A549 (cell line): ENCODE results near the gene CAB39. TPM values are rescaled to one million over a fixed set of nuclear protein-coding genes. Genes with fewer than 3 reads are reported as not detected.

Source experiments
- ATAC-seq, 2 experiments: fragments of 200-7000 bp in 1 of 2; fragments of >200 bp in 1 of 2; cut with Nextera tagmentation in 1 of 2; cut with Tn5 transposase in 1 of 2; 3 replicates each; pipeline versions ENCODE4 v1.8.0 to v1.9.1; 2018 to 2020; ENCODE audit warnings: mild to moderate bottlenecking in 1 of 2, moderate library complexity in 1 of 2
- CTCF ChIA-PET: fragments of 300-600 bp; sonication (Branson Sonifier 250); formaldehyde crosslinking; extraction: SDS; loops from one replicate; lab custom pipeline; 2021; ENCODE audit warnings: antibody characterized with exemption, inconsistent platforms; lab: Yijun Ruan, JAX
- POLR2A ChIA-PET: fragments of 350-600 bp; formaldehyde crosslinking; extraction: SDS; loops from one replicate; lab custom pipeline; 2021; ENCODE audit warnings: antibody characterized with exemption, inconsistent platforms; lab: Yijun Ruan, JAX
- DNase-seq, 2 experiments: peaks; one replicate each; pipeline versions ENCODE4 v3.0.0 to v3.0.0-alpha.2; 2011 to 2016; ENCODE audit warnings: low read depth in 1 of 2, low spot score in 1 of 2
- FAIRE-seq: peaks from 2 replicates; lab custom pipeline; 2011; peaks lifted over from hg19 to GRCh38; lab: Jason Lieb, UNC
- H3K27ac ChIP-seq, 2 experiments: fragments of >200 bp; sonication (Bioruptor Twin); formaldehyde crosslinking; 3 replicates each; pipeline ENCODE4 v1.5.1; 2016 to 2017
- H3K4me1 ChIP-seq: fragments of >200 bp; sonication (Bioruptor Twin); formaldehyde crosslinking; 3 replicates; pipeline ENCODE4 v1.6.1; 2016
- H3K4me2 ChIP-seq: fragments of >200 bp; sonication (Bioruptor Twin); formaldehyde crosslinking; 3 replicates; pipeline ENCODE4 v1.6.1; 2016
- H3K4me3 ChIP-seq: fragments of >200 bp; sonication (Bioruptor Twin); formaldehyde crosslinking; 3 replicates; pipeline ENCODE4 v1.5.1; 2016
- H3K9me3 ChIP-seq: fragments of >200 bp; sonication (Bioruptor Twin); formaldehyde crosslinking; 3 replicates; pipeline ENCODE4 v1.6.1; 2016
- ATOH8 ChIP-seq: fragments of 250-450 bp; sonication (Bioruptor Pico); IDR thresholded peaks from 2 replicates; pipeline ENCODE4 v1.5.0; 2020; ENCODE audit warnings: low read depth, mild to moderate bottlenecking, moderate library complexity
- BHLHE40 ChIP-seq: IDR thresholded peaks from 2 replicates; pipeline ENCODE4 v1.6.1; 2012; ENCODE audit warnings: low read depth, low read length, inconsistent platforms
- CEBPB ChIP-seq, 2 experiments: fragments of >200 bp in 1 of 2; sonication (Bioruptor Twin) in 1 of 2; formaldehyde crosslinking in 1 of 2; IDR thresholded peaks; 2 replicates each; pipeline ENCODE4 v1.6.1; 2012 to 2016
- CHD2 ChIP-seq: fragments of 150-350 bp; IDR thresholded peaks from 2 replicates; pipeline ENCODE4 v1.6.1; 2014; ENCODE audit warnings: low read length; ENCODE audit not compliant: partially characterized antibody
- CHD4 ChIP-seq: fragments of 200-600 bp; sonication (generic); IDR thresholded peaks from 2 replicates; pipeline ENCODE4 v1.6.1; 2016; ENCODE audit warnings: antibody characterized with exemption, mild to moderate bottlenecking, borderline replicate concordance
- EHF ChIP-seq: fragments of 250-450 bp; sonication (Bioruptor Pico); IDR thresholded peaks from 2 replicates; pipeline ENCODE4 v1.5.0; 2020; ENCODE audit warnings: mild to moderate bottlenecking
- ELK1 ChIP-seq: fragments of 150-350 bp; IDR thresholded peaks from 2 replicates; pipeline ENCODE4 v1.6.1; 2014; ENCODE audit warnings: low read depth, mild to moderate bottlenecking, low read length
- ESRRA ChIP-seq: fragments of 150-350 bp; IDR thresholded peaks from 2 replicates; pipeline ENCODE4 v1.6.1; 2014; ENCODE audit warnings: mild to moderate bottlenecking, low read length, borderline replicate concordance
- FOSL2 ChIP-seq, 2 experiments: fragments of 450-650 bp in 1 of 2; fragments of >200 bp in 1 of 2; sonication (Bioruptor Twin) in 1 of 2; formaldehyde crosslinking; IDR thresholded peaks; 2 replicates each; pipeline versions ENCODE4 v1.5.0 to v1.6.1; 2016 to 2020; ENCODE audit warnings: mild to moderate bottlenecking in 1 of 2, moderate library complexity in 1 of 2
- HDAC2 ChIP-seq: fragments of 200-600 bp; sonication (generic); IDR thresholded peaks from 2 replicates; pipeline ENCODE4 v1.6.1; 2016
- HEYL ChIP-seq: fragments of 250-450 bp; sonication (Bioruptor Pico); IDR thresholded peaks from 2 replicates; pipeline ENCODE4 v1.8.0; 2021; ENCODE audit warnings: mild to moderate bottlenecking, moderate library complexity
- HOXB13 ChIP-seq: fragments of 250-450 bp; sonication (Bioruptor Pico); IDR thresholded peaks from 2 replicates; pipeline ENCODE4 v1.5.0; 2020; ENCODE audit warnings: low read depth, mild to moderate bottlenecking, moderate library complexity
- MAX ChIP-seq: IDR thresholded peaks from 2 replicates; pipeline ENCODE4 v1.6.1; 2012
- MAZ ChIP-seq: fragments of 150-350 bp; IDR thresholded peaks from 2 replicates; pipeline ENCODE4 v1.6.1; 2014; ENCODE audit warnings: antibody characterized with exemption, low read depth, low read length, borderline replicate concordance
- MYC ChIP-seq: IDR thresholded peaks from 2 replicates; pipeline ENCODE4 v1.6.1; 2012; ENCODE audit warnings: mild to moderate bottlenecking, inconsistent platforms, low read length, improper control_type of control experiment, borderline replicate concordance
- PHF8 ChIP-seq: fragments of 200-600 bp; sonication (generic); IDR thresholded peaks from 2 replicates; pipeline ENCODE4 v1.6.1; 2016; ENCODE audit warnings: low read depth, mild to moderate bottlenecking, antibody characterized with exemption, moderate library complexity, borderline replicate concordance
- POLR2A ChIP-seq: IDR thresholded peaks from 2 replicates; pipeline ENCODE4 v1.6.1; 2012; ENCODE audit warnings: mild to moderate bottlenecking, low read length
- RAD21 ChIP-seq, 2 experiments: fragments of >200 bp in 1 of 2; sonication (Bioruptor Twin) in 1 of 2; formaldehyde crosslinking in 1 of 2; IDR thresholded peaks in 1 of 2; conservative IDR thresholded peaks in 1 of 2; 2 replicates in 1 of 2; 3 replicates in 1 of 2; pipeline ENCODE4 v1.6.1; 2012 to 2018; ENCODE audit warnings: inconsistent platforms in 1 of 2
- RARB ChIP-seq: fragments of 250-450 bp; sonication (Bioruptor Pico); IDR thresholded peaks from 2 replicates; pipeline ENCODE4 v1.8.0; 2021; ENCODE audit warnings: mild to moderate bottlenecking, moderate library complexity
- RCOR1 ChIP-seq: fragments of 150-350 bp; IDR thresholded peaks from 2 replicates; pipeline ENCODE4 v1.6.1; 2014; ENCODE audit warnings: antibody characterized with exemption, low read length, low read depth
- RNF2 ChIP-seq: fragments of 200-600 bp; sonication (generic); IDR thresholded peaks from 2 replicates; pipeline ENCODE4 v1.6.1; 2016; ENCODE audit warnings: low read depth, mild to moderate bottlenecking, antibody characterized with exemption, moderate library complexity, borderline replicate concordance
- SMC3 ChIP-seq: fragments of >200 bp; sonication (Bioruptor Twin); formaldehyde crosslinking; IDR thresholded peaks from 3 replicates; pipeline ENCODE4 v1.6.1; 2018; ENCODE audit warnings: inconsistent platforms
- TP53 ChIP-seq: fragments of 250-450 bp; sonication (Bioruptor Pico); IDR thresholded peaks from 2 replicates; pipeline ENCODE4 v1.5.0; 2021; ENCODE audit warnings: mild to moderate bottlenecking, moderate library complexity
- USF2 ChIP-seq: fragments of 450-650 bp; IDR thresholded peaks from 2 replicates; pipeline ENCODE4 v1.6.1; 2014; ENCODE audit warnings: antibody characterized with exemption
- ZNF302 ChIP-seq: fragments of 250-450 bp; sonication (Bioruptor Pico); IDR thresholded peaks from 2 replicates; pipeline ENCODE4 v1.9.0; 2021; ENCODE audit warnings: inconsistent platforms, mild to moderate bottlenecking, moderate library complexity
- WGBS: methylation state at CpG from one replicate; pipeline ENCODE4 v1.1.6; 2017; ENCODE audit errors: missing lambda C conversion rate; 5-methylcytosine and 5-hydroxymethylcytosine counted together
- polyA plus RNA-seq, 4 experiments: library from polyadenylated mRNA; depleted of rRNA in 3 of 4; stranded (reverse); fragments of >200 nt; fragmentation: RNase III in 1 of 4; extraction: RNeasy Plus Mini Kit Qiagen cat#74134 plus additional on column Dnase treatment in 1 of 4; gene quantifications; 2 replicates in 3 of 4; 3 replicates in 1 of 4; pipeline ENCODE4 v1.2.3, GENCODE V29; 2011 to 2017
- TF ChIP-seq, protein P1 (sequence below): IDR thresholded peaks from 2 replicates; pipeline ENCODE4 v1.6.1; 2012; ENCODE audit warnings: low read depth, borderline replicate concordance
- TF ChIP-seq, protein P2 (sequence below): fragments of >200 bp; sonication (Bioruptor Twin); formaldehyde crosslinking; IDR thresholded peaks from 2 replicates; pipeline ENCODE4 v1.6.1; 2016
- TF ChIP-seq, protein P3 (sequence below): fragments of >200 bp; sonication (Bioruptor Twin); formaldehyde crosslinking; IDR thresholded peaks from 3 replicates; pipeline ENCODE4 v1.5.1; 2016

Gene CAB39
- polyA plus RNA-seq, 2 of the 4 experiments (the other 2 are of a cell fraction): 28.4 to 54.2 TPM

DNA sequence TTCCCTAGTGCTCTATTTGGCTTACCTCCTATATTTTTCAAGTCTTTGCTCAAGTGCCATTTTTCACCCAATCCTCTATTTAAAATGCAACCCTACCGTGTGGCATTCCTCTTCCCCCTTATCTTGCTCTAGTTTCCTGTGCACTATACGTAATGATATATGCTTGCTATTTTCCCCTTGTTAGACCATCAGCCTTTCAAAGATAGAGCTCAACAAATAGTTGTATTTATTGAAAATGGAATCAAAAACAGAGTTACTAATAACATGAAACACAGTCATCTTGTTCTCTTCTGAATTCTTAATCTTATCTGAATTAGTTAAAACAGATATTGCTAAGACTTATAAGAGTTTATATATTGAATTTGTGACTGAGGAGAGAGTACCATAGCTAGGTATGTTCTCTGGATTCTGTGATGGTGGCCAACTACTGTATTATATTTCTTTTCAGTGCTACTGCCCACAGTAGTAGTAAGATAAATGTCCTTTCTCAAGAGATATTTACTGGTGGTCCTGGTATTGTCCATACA is 55.3 kb downstream of the CAB39 start (continued):
- TF ChIP-seq ELK1: no peak
- TF ChIP-seq CHD4: no peak
- no peak for TF ChIP-seq RAD21 (conservative IDR thresholded peaks at IDR 0.05 in 1 of 2, IDR thresholded peaks at IDR 0.05 in 1 of 2)
- no peak for TF ChIP-seq SMC3
- TF ChIP-seq, all 56 proteins: peak for 0

GRCh38 chr2:230770804-230771203 is 58.2 kb downstream of the CAB39 start:
- POLR2A ChIA-PET: no interaction called here

DNA sequence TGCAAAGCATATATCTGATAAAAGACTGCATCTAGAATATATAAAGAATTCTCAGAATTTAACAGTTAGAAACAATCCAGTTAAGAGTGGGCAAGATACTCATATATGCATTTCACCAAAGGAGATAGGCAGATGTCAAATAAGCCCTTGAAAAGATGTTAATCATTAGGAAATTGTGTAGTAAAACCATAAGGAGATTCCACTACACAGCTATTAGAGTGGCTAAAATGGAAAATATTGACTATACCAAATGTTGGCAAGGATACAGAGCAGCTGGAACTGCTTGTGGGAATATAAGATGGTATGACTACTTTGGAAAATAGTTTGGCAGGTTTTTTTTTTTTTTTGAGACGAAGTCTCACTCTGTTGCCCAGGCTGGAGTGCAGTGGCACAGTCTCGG is 59.5 kb downstream of the CAB39 start:
- no peak for FAIRE-seq
- no peak for DNase-seq
- peaks cover 12% of the 10 kb centered on the region for H3K4me1 ChIP-seq
- no peak overlapping the region for H3K4me3 ChIP-seq
- ChIA-PET POLR2A (no interaction called here), CTCF (interaction anchor here (0.5 to 1.1 kb wide), 4 partner anchors 10 to 91 kb away, joined by 3 to 4 read pairs (median 3); no protein-coding TSS in a partner anchor)
- H3K27ac ChIP-seq: no peak overlapping the region
- 94% methylated on average over 2 of the region's 2 CpGs for WGBS
- H3K9me3 ChIP-seq: no peaks in the 10 kb centered on the region
- no peak overlapping the region for H3K4me2 ChIP-seq
- ATAC-seq: no peak
- TF ChIP-seq ATOH8 (no peak), ESRRA (no peak), HOXB13 (no peak), BHLHE40 (no peak), EHF (no peak), POLR2A (no peak), CHD4 (no peak), FOSL2 (IDR thresholded peaks at IDR 0.05) (no peak), FOSL2 (CRISPR knock-in tag; IDR thresholded peaks at IDR 0.05) (no peak), CHD2 (no peak), RCOR1 (no peak), HDAC2 (no peak)
- TF ChIP-seq, protein P1, sequence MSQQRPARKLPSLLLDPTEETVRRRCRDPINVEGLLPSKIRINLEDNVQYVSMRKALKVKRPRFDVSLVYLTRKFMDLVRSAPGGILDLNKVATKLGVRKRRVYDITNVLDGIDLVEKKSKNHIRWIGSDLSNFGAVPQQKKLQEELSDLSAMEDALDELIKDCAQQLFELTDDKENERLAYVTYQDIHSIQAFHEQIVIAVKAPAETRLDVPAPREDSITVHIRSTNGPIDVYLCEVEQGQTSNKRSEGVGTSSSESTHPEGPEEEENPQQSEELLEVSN: no peak

More at GRCh38 chr2:230770804-230771203, 58.2 kb downstream of the CAB39 start:
- Histone ChIP-seq H3K4me3 (no peak overlapping the region), H3K27ac (no peak overlapping the region), H3K4me1 (peaks cover 9% of the 10 kb centered on the region), H3K4me2 (no peak overlapping the region), H3K9me3 (no peaks in the 10 kb centered on the region)
- FAIRE-seq (no peak), DNase-seq (no peak), ATAC-seq (no peak)
- TF ChIP-seq, protein P2, sequence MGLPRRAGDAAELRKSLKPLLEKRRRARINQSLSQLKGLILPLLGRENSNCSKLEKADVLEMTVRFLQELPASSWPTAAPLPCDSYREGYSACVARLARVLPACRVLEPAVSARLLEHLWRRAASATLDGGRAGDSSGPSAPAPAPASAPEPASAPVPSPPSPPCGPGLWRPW: no peak
- TF ChIP-seq EHF (no peak), MAZ (no peak), HEYL (CRISPR knock-in tag) (no peak), CEBPB (IDR thresholded peaks at IDR 0.05) (no peak), MAX (no peak), USF2 (no peak), MYC (no peak), PHF8 (no peak), ZNF302 (CRISPR knock-in tag) (no peak), TP53 (no peak), POLR2A (no peak), HDAC2 (no peak), RNF2 (no peak), RARB (CRISPR knock-in tag) (no peak), RAD21 (conservative IDR thresholded peaks at IDR 0.05 in 1 of 2, IDR thresholded peaks at IDR 0.05 in 1 of 2) (no peak), SMC3 (no peak)
- TF ChIP-seq, protein P3, sequence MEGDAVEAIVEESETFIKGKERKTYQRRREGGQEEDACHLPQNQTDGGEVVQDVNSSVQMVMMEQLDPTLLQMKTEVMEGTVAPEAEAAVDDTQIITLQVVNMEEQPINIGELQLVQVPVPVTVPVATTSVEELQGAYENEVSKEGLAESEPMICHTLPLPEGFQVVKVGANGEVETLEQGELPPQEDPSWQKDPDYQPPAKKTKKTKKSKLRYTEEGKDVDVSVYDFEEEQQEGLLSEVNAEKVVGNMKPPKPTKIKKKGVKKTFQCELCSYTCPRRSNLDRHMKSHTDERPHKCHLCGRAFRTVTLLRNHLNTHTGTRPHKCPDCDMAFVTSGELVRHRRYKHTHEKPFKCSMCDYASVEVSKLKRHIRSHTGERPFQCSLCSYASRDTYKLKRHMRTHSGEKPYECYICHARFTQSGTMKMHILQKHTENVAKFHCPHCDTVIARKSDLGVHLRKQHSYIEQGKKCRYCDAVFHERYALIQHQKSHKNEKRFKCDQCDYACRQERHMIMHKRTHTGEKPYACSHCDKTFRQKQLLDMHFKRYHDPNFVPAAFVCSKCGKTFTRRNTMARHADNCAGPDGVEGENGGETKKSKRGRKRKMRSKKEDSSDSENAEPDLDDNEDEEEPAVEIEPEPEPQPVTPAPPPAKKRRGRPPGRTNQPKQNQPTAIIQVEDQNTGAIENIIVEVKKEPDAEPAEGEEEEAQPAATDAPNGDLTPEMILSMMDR: no peak
- TF ChIP-seq, protein P1: no peak
- WGBS: 91% methylated on average over 3 of the region's 3 CpGs
- CTCF ChIA-PET: interaction anchor here (1.0 kb wide), 1 partner anchor 8 kb away, joined by 3 read pairs; no protein-coding TSS in a partner anchor
